Neuronal stem cell (in vitro differentiated cells): ENCODE results near the gene GPER1.
A peak's percentile ranks its signal among the peaks of the same experiment; 100 is the strongest.

Experiments
- DNase-seq: peaks from one replicate; pipeline ENCODE4 v3.0.0-alpha.2; 2013; ENCODE audit warnings: low spot score
- H2AFZ ChIP-seq: one replicate; pipeline ENCODE4 v1.6.1; 2013; ENCODE audit warnings: mild to moderate bottlenecking, low read length, inconsistent platforms
- H2AK5ac ChIP-seq: 2 replicates; pipeline ENCODE4 v1.6.1; 2013; ENCODE audit warnings: low read depth, mild to moderate bottlenecking, inconsistent platforms, low read length, moderate library complexity, mixed read lengths
- H2BK120ac ChIP-seq: 2 replicates; pipeline ENCODE4 v1.6.1; 2013; ENCODE audit warnings: low read depth, mild to moderate bottlenecking, inconsistent platforms, low read length, moderate library complexity, mixed read lengths
- H2BK12ac ChIP-seq: one replicate; pipeline ENCODE4 v1.6.1; 2013; ENCODE audit warnings: low read length, inconsistent platforms
- H2BK15ac ChIP-seq: 2 replicates; pipeline ENCODE4 v1.6.1; 2013; ENCODE audit warnings: mild to moderate bottlenecking, low read length, inconsistent platforms, mixed read lengths
- H2BK5ac ChIP-seq: one replicate; pipeline ENCODE4 v1.6.1; 2013; ENCODE audit warnings: inconsistent platforms, mild to moderate bottlenecking, low read length, moderate library complexity
- H3K14ac ChIP-seq: one replicate; pipeline ENCODE4 v1.6.1; 2013; ENCODE audit warnings: low read length, inconsistent platforms
- H3K18ac ChIP-seq: 2 replicates; pipeline ENCODE4 v1.6.1; 2013; ENCODE audit warnings: low read length, inconsistent platforms
- H3K23ac ChIP-seq: 2 replicates; pipeline ENCODE4 v1.6.1; 2013; ENCODE audit warnings: low read depth, mild to moderate bottlenecking, mixed read lengths, low read length, inconsistent platforms; ENCODE audit not compliant: poor library complexity
- H3K27ac ChIP-seq: replicated peaks from 3 replicates; pipeline ENCODE4 v1.5.1; 2013; ENCODE audit warnings: low read length, inconsistent platforms
- H3K27me3 ChIP-seq, 3 experiments: 2 replicates each; pipeline ENCODE4 v1.6.1; 2013; ENCODE audit warnings: low read length in 3 of 3, mild to moderate bottlenecking in 2 of 3, inconsistent platforms in 1 of 3, low read depth in 1 of 3, mixed read lengths in 1 of 3, moderate library complexity in 1 of 3; ENCODE audit not compliant: control insufficient read depth in 3 of 3, insufficient read depth in 3 of 3
- H3K36me3 ChIP-seq, 2 donors: replicated peaks in 1 of 2; 2 replicates each; pipeline ENCODE4 v1.6.1; 2013; ENCODE audit warnings: low read length in 2 of 2; ENCODE audit not compliant: control insufficient read depth in 2 of 2, insufficient read depth in 2 of 2
- H3K4ac ChIP-seq: 2 replicates; pipeline ENCODE4 v1.6.1; 2013; ENCODE audit warnings: inconsistent platforms, mild to moderate bottlenecking, low read length, moderate library complexity
- H3K4me1 ChIP-seq, 2 donors: 1 replicate in 1 of 2; 2 replicates in 1 of 2; pipeline ENCODE4 v1.6.1; 2013; ENCODE audit warnings: low read length in 2 of 2, low read depth in 1 of 2; ENCODE audit not compliant: control insufficient read depth in 2 of 2, insufficient read depth in 1 of 2
- H3K4me2 ChIP-seq: one replicate; pipeline ENCODE4 v1.6.1; 2013; ENCODE audit warnings: mild to moderate bottlenecking, low read length, inconsistent platforms; ENCODE audit not compliant: insufficient read depth, poor library complexity, severe bottlenecking
- H3K4me3 ChIP-seq, 2 donors: 2 replicates each; pipeline ENCODE4 v1.5.1; 2013; ENCODE audit warnings: low read length in 2 of 2, mild to moderate bottlenecking in 2 of 2, inconsistent platforms in 1 of 2, moderate library complexity in 1 of 2
- H3K79me1 ChIP-seq: one replicate; pipeline ENCODE4 v1.6.1; 2013; ENCODE audit warnings: low read depth, mild to moderate bottlenecking, inconsistent platforms, low read length, moderate library complexity
- H3K9ac ChIP-seq: one replicate; pipeline ENCODE4 v1.6.1; 2013; ENCODE audit warnings: mild to moderate bottlenecking, low read depth, low read length, inconsistent platforms; ENCODE audit not compliant: poor library complexity
- H3K9me3 ChIP-seq, 2 donors: replicated peaks in 1 of 2; 2 replicates each; pipeline versions ENCODE3 to v1.6.1; 2013; ENCODE audit warnings: low read length in 2 of 2, mild to moderate bottlenecking in 2 of 2, inconsistent platforms in 1 of 2, low read depth in 1 of 2, mixed read lengths in 1 of 2, moderate library complexity in 1 of 2; ENCODE audit not compliant: control insufficient read depth in 2 of 2, insufficient read depth in 1 of 2
- H4K8ac ChIP-seq: one replicate; pipeline ENCODE4 v1.6.1; 2013; ENCODE audit warnings: low read depth, mild to moderate bottlenecking, inconsistent platforms, low read length, moderate library complexity
- H4K91ac ChIP-seq: one replicate; pipeline ENCODE4 v1.6.1; 2013; ENCODE audit warnings: low read length, low read depth, mild to moderate bottlenecking, inconsistent platforms; ENCODE audit not compliant: poor library complexity
- WGBS, 2 donors: extraction: QIAGEN DNeasy Blood & Tissue Kit; methylation state at CpG; one replicate each; pipeline ENCODE4 v1.1.7; 2013; ENCODE audit warnings: missing lambda C conversion rate in 2 of 2, mixed read lengths in 1 of 2; ENCODE audit not compliant: insufficient read length in 2 of 2, insufficient replicate concordance in 1 of 2; ENCODE audit errors: extremely low coverage in 2 of 2; 5-methylcytosine and 5-hydroxymethylcytosine counted together

The GPER1 gene

DNA sequence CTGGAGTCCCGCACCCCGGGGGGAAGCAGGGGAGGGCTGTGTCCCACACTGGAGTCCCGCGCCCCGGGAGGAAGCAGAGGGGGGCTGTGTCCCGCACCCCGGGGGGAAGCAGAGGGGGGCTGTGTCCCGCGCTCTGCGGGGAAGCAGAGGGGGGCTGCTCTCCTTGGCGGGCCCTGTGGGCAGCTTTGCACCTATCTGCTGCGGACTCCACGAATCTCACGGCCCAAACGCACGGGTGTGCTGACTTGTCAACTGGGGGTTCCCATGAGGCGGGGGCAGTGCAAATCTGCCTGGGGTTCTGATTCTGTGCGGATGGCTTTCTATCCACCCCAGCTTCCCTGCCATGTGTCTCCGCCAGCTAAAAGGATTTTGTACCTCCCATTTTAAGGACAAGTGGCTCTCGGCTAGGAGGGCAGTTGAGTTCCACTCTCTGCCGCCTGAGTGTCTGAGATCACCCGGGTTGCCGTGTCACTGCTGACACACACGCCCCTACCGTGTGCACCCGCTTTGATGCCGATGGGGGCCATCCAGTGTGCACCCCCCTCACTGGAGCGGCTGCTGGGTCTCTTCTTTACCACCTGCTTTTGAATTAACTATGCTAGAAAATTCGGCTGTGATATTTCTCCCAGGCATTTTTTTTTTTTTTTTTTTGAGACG, 20.5 kb downstream of the GPER1 start:
- Histone ChIP-seq H3K4me3 (no peak overlapping the region), H3K36me3 (peaks cover 5 to 8% of the 10 kb centered on the region in 2 donors), H3K79me1 (peaks cover 24% of the 10 kb centered on the region), H3K27me3 (no peaks in the 10 kb centered on the region), H4K8ac (no peak overlapping the region), H2BK15ac (no peak overlapping the region), H3K27ac (no peak overlapping the region), H2BK12ac (no peak overlapping the region), H4K91ac (no peak overlapping the region), H2BK120ac (no peak overlapping the region), H2AK5ac (no peak overlapping the region), H3K18ac (no peak overlapping the region), H3K14ac (no peak overlapping the region), H3K4me1 (no peaks in the 10 kb centered on the region), H3K23ac (no peak overlapping the region), H3K9me3 (no peaks in the 10 kb centered on the region), H2AFZ (no peak overlapping the region), H3K4ac (no peak overlapping the region), H3K9ac (no peak overlapping the region), H2BK5ac (no peak overlapping the region), H3K4me2 (no peak overlapping the region)
- WGBS, 2 donors: no CpG with 5 or more reads among the region's 30 CpGs
- no peak for DNase-seq

DNA sequence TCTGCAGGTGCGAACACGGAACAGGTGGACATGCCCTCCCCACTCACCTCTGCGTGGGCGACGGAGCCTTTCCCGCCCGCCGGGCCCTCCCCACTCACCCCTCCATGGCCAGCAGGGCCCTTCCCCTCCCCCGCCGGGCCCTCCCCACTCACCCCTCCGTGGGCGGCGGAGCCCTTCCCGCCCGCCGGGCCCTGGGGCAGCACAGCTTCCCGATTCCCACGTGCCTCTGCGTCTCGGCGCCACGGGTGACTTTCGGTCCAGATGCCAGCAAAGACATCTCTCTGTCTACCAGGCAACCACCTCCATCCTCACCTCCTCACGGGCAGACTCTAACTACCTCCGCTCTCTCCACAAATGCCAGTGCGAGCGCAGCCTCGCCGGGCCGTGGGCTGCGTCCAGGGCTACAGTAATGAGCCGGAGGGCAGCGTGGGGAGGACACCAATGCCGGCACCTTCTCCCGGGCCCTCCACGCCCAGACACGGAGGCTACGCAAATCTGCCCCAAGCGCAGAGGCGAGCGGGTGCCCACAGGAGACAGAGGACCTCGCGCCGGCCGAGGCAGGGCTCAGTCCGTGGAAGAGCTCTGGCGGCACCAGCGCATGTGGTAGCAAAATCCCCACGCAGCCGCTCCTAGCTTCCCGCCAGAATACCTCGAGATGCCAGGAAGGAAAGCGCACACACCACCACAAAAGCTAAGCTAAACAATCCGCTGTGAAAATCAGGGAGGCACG, 21.8 kb downstream of the GPER1 start:
- Histone ChIP-seq H3K4me3 (no peak overlapping the region), H3K79me1 (peaks cover 16% of the 10 kb centered on the region), H2AK5ac (peak overlapping the region; percentile 28), H3K18ac (peak overlapping the region; percentile 2), H3K9me3 (no peaks in the 10 kb centered on the region), H2BK120ac (no peak overlapping the region), H4K91ac (no peak overlapping the region), H3K14ac (no peak overlapping the region), H2BK12ac (peak overlapping the region; percentile 58), H2BK15ac (no peak overlapping the region), H2BK5ac (no peak overlapping the region), H3K36me3 (peaks cover 3 to 8% of the 10 kb centered on the region in 2 donors), H3K4ac (no peak overlapping the region), H3K27ac (no peak overlapping the region), H3K27me3 (no peaks in the 10 kb centered on the region), H3K9ac (peak overlapping the region; percentile 9), H3K23ac (no peak overlapping the region), H4K8ac (peak overlapping the region; percentile 65), H3K4me1 (no peaks in the 10 kb centered on the region), H3K4me2 (no peak overlapping the region), H2AFZ (no peak overlapping the region)
- DNase-seq: no peak
- WGBS, 2 donors: no CpG with 5 or more reads among the region's 55 CpGs

DNA sequence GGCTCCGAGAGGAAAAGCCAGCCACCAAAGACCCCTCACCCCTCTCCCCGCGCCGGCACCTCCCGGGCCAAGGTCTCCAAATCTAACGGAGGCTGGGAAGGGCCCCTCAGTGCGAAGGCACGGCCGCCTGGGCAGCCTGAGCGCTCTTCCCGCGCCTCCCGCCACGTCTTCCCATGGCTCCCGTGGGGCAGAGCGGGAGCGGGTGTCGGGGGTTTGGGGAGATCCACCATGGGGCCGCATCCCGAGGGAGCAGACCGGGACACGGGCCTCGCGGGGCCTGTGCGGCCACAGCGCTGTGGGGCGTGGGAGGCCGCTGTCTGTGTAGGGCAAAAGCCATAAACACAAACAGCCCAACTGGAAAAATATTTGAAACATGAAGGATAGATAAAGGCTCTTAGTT, 22.4 kb downstream of the GPER1 start:
- no peaks in the 10 kb centered on the region for H3K4me1 ChIP-seq
- no peak overlapping the region for H2AFZ ChIP-seq
- no CpG with 5 or more reads among the region's 28 CpGs for WGBS, 2 donors
- no peak overlapping the region for H2BK15ac ChIP-seq
- H3K9me3 ChIP-seq: no peaks in the 10 kb centered on the region
- H3K14ac ChIP-seq: no peak overlapping the region
- H4K8ac ChIP-seq: peak overlapping the region; percentile 65
- H4K91ac ChIP-seq: no peak overlapping the region
- peaks cover 16% of the 10 kb centered on the region for H3K79me1 ChIP-seq
- no peak overlapping the region for H3K4me3 ChIP-seq
- H3K23ac ChIP-seq: no peak overlapping the region
- peak overlapping the region; percentile 28 for H2AK5ac ChIP-seq
- no peak overlapping the region for H2BK5ac ChIP-seq
- H2BK120ac ChIP-seq: no peak overlapping the region
- no peak for DNase-seq
- H3K9ac ChIP-seq: no peak overlapping the region
- H2BK12ac ChIP-seq: no peak overlapping the region
- no peak overlapping the region for H3K4me2 ChIP-seq
- peaks cover 3 to 8% of the 10 kb centered on the region in 2 donors for H3K36me3 ChIP-seq
- no peak overlapping the region for H3K4ac ChIP-seq
- H3K18ac ChIP-seq: no peak overlapping the region
- H3K27ac ChIP-seq: no peak overlapping the region
- no peaks in the 10 kb centered on the region for H3K27me3 ChIP-seq

DNA sequence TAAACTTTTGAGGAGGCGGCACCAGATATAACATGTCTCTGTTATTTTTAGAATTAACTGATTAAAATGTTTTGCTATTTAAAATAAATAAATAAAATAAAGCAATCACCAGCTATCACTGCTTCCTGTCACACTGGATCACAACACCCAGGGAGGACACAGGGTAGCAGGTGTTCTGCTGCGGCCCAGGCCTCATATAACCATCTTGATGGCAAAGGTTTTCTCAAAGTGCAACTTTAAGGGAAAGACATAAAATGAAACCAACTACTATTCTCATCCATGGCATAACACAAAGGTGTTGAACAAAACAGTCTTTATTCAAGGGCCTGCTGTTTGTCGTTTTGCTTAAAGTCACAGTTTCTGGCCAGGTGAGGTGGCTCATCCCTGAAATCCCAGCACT, 23.2 kb downstream of the GPER1 start:
- no CpG with 5 or more reads among the region's 3 CpGs for WGBS, 2 donors
- no peak for DNase-seq
- H3K4me2 ChIP-seq: no peak overlapping the region
- no peak overlapping the region for H3K27ac ChIP-seq
- peak overlapping the region in 1 of 2 donors; percentile 16 for H3K4me3 ChIP-seq
- no peak overlapping the region for H3K4ac ChIP-seq
- no peak overlapping the region for H2BK5ac ChIP-seq
- H3K27me3 ChIP-seq: no peaks in the 10 kb centered on the region
- H4K8ac ChIP-seq: no peak overlapping the region
- H3K4me1 ChIP-seq: no peaks in the 10 kb centered on the region
- H2AK5ac ChIP-seq: no peak overlapping the region
- no peak overlapping the region for H2BK12ac ChIP-seq
- H3K9me3 ChIP-seq: no peaks in the 10 kb centered on the region
- no peak overlapping the region for H2BK15ac ChIP-seq
- no peak overlapping the region for H4K91ac ChIP-seq
- no peak overlapping the region for H2AFZ ChIP-seq
- peaks cover 8 to 9% of the 10 kb centered on the region in 2 donors for H3K36me3 ChIP-seq
- no peak overlapping the region for H3K9ac ChIP-seq
- no peak overlapping the region for H3K23ac ChIP-seq
- peaks cover 18% of the 10 kb centered on the region for H3K79me1 ChIP-seq
- no peak overlapping the region for H3K18ac ChIP-seq
- H2BK120ac ChIP-seq: no peak overlapping the region
- H3K14ac ChIP-seq: no peak overlapping the region
